ENCODE data around the gene SYMPK.

Gene SYMPK

GRCh38 chr19:45878043-45878794 is 15.3 kb upstream of the SYMPK start (continued):
- TF ChIP-seq ZNF202 (tag by site-specific recombination; IDR thresholded peaks at IDR 0.05; ENCODE audit: borderline replicate concordance) (no peak), ZNF350 (tag by site-specific recombination; IDR thresholded peaks at IDR 0.05) (no peak), ZNF2 (tag by site-specific recombination; IDR thresholded peaks at IDR 0.05) (no peak)

GRCh38 chr19:45876411-45877197 is 13.7 kb upstream of the SYMPK start:
- H3K27ac ChIP-seq (ENCODE audit: extremely low read depth, low read depth, low read length): no peak overlapping the region
- no peaks in the 10 kb centered on the region for H3K9me3 ChIP-seq (ENCODE audit: control insufficient read depth, insufficient read depth, low read depth, low read length)
- H3K36me3 ChIP-seq (ENCODE audit: control insufficient read depth in 2 of 2, insufficient read depth in 1 of 2, low read length in 2 of 2): no peaks in the 10 kb centered on the region
- H3K4me1 ChIP-seq (ENCODE audit: control insufficient read depth, insufficient read depth, low read length): no peaks in the 10 kb centered on the region
- no peak overlapping the region for H3K4me3 ChIP-seq (ENCODE audit: low read depth, low read length)
- TF ChIP-seq ZNF398 (tag by site-specific recombination; IDR thresholded peaks at IDR 0.05) (peak; percentile 72), ZBTB17 (tag by site-specific recombination; IDR thresholded peaks at IDR 0.05) (no peak), ZNF580 (tag by site-specific recombination; IDR thresholded peaks at IDR 0.05) (no peak), ZNF544 (tag by site-specific recombination; IDR thresholded peaks at IDR 0.05) (no peak), PATZ1 (tag by site-specific recombination; IDR thresholded peaks at IDR 0.05) (peak; percentile 33; the same call in 1 of the 2 replicates)
- ChIA-PET POLR2A (no interaction called here), CTCF (interaction anchor here (0.6 kb wide), 1 partner anchor 13 kb away, joined by 4 read pairs; the partner anchor contains the start of gene FOXA3)

GRCh38 chr19:45876161-45876410 is 13.1 kb upstream of the SYMPK start:
- POLR2A ChIA-PET: no interaction called here
- Histone ChIP-seq H3K4me1 (ENCODE audit: control insufficient read depth, insufficient read depth, low read length) (no peaks in the 10 kb centered on the region), H3K9me3 (ENCODE audit: control insufficient read depth, insufficient read depth, low read depth, low read length) (no peaks in the 10 kb centered on the region), H3K36me3 (ENCODE audit: control insufficient read depth in 2 of 2, insufficient read depth in 1 of 2, low read length in 2 of 2) (no peaks in the 10 kb centered on the region), H3K4me3 (ENCODE audit: low read depth, low read length) (no peak overlapping the region), H3K27ac (ENCODE audit: extremely low read depth, low read depth, low read length) (no peak overlapping the region)
- TF ChIP-seq ZFHX2 (tag by site-specific recombination; conservative IDR thresholded peaks at IDR 0.05): no peak
- no peak for TF ChIP-seq ZNF792 (tag by site-specific recombination; IDR thresholded peaks at IDR 0.05)
- no peak for TF ChIP-seq ZNF785 (tag by site-specific recombination; IDR thresholded peaks at IDR 0.05)
- TF ChIP-seq ZNF555 (tag by site-specific recombination; conservative IDR thresholded peaks at IDR 0.05): no peak
- TF ChIP-seq ZNF791 (tag by site-specific recombination; IDR thresholded peaks at IDR 0.05): no peak
- no peak for TF ChIP-seq ZNF16 (tag by site-specific recombination; IDR thresholded peaks at IDR 0.05; ENCODE audit: low read depth)
- no peak for TF ChIP-seq ZNF362 (tag by site-specific recombination; IDR thresholded peaks at IDR 0.05)
- TF ChIP-seq ZNF585B (tag by site-specific recombination; IDR thresholded peaks at IDR 0.05): no peak
- CTCF ChIA-PET: no interaction called here

Data from HEK293 (cell line).